GM21717 (cell line): Measurements from ENCODE around the gene PRELID2.
"Not testable (repeated sequence)": the region's sequence is repeated elsewhere in the genome, so short reads cannot be mapped to it uniquely, and the experiment has no call there.

Experiments used
- ATAC-seq: cut with Tn5 transposase; IDR thresholded peaks from one replicate; pipeline ENCODE4 v1.9.1; 2021; ENCODE audit warnings: mild to moderate bottlenecking, moderate library complexity; ENCODE audit not compliant: unreplicated experiment

Gene PRELID2

GRCh38 chr5:145840458-145841132, 5.5 kb upstream of the PRELID2 start:
- no peak for ATAC-seq

DNA sequence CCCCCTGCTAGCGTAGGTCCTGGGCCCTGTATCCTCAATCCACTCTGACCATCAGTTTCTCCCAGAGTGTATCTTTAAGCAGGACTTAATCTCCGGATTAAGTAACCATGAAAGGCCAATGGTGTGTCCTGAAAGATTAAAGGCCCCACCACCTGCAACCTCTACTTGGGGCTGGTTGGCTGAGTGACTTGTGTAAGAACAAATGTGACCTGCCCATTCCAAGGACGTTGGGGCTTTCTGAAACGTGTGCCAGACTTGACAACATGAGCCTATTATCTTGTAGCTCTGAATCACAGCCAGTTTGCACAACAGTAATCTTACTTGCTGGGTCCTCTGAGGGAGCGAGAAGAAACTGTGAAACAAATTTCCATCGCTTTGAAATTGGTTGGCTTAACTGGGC, 3.1 kb upstream of the PRELID2 start:
- no peak for ATAC-seq

DNA sequence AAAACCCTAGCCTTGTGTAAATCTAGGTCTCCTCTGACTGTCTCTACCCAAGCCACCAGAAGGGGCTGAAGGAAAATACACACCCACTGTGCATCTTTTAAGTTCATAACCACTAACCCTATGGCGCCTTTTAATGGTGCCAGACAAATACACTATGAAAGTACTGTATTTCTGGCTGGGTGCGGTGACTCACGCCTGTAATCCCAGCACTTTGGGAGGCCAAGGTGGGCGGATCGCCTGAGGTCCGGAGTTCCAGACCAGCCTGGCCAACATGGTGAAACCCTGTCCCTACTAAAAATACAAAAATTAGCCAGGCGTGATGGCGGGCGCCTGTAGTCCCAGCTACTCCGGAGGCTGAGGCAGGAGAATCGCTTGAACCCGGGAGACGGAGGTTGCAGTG, 1.1 kb upstream of the PRELID2 start:
- not testable (repeated sequence) for ATAC-seq

DNA sequence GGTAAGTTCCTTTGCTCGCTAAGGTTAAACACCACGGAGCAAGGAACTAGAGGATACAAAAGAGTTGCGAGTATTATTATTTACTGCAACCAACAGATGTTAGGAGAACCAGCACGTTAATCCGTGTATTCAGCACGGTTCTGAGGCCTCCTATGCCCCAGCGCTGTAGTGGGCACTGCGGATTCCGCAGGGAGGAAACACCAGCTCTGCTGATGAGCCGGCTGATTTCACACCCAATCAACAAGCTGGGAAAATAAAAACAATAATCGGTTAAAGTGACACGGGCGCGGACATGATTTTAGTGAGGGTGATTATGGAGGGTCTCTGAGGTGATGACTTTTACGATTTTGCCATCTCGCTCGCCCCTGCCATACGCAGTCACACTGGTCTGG, 702 bp upstream of the PRELID2 start:
- no peak for ATAC-seq

GRCh38 chr5:145834554-145834916, 607 bp downstream of the PRELID2 start:
- peak; percentile 4 for ATAC-seq

GRCh38 chr5:145833631-145834200, 1.4 kb downstream of the PRELID2 start:
- no peak for ATAC-seq

- ATAC-seq: no peak
These were observed 4.5 kb downstream of the PRELID2 start for GRCh38 chr5:145830594-145830993.

DNA sequence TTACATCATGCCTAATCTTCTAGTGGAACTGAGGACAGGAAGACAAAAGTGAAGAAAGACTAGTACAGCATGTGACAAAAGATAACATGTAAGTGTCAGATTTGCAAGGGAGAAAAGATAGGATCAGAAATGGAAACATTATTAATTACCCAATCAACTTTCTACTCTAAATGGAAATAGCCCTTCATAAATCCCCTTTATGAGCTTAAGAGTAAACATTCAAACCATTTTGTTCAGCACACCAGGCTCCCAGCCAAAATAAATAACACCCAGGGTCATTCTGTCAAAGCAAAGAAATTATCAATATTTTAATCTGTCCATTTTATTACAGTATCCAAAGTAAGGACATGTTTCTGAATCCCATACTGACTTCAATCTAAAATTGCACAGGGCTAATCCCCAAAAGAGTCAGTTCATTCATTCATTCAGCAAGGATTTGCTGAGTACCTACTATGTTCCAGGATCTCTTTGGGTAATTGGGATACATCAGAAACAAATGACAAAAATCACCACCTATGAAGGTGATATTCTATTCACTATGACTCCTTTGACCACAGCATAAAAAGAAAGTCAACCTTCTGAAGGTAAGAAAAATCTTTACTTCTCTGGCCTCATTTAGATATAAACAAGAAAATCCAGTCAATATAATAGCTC, 5.3 kb downstream of the PRELID2 start:
- ATAC-seq: no peak

DNA sequence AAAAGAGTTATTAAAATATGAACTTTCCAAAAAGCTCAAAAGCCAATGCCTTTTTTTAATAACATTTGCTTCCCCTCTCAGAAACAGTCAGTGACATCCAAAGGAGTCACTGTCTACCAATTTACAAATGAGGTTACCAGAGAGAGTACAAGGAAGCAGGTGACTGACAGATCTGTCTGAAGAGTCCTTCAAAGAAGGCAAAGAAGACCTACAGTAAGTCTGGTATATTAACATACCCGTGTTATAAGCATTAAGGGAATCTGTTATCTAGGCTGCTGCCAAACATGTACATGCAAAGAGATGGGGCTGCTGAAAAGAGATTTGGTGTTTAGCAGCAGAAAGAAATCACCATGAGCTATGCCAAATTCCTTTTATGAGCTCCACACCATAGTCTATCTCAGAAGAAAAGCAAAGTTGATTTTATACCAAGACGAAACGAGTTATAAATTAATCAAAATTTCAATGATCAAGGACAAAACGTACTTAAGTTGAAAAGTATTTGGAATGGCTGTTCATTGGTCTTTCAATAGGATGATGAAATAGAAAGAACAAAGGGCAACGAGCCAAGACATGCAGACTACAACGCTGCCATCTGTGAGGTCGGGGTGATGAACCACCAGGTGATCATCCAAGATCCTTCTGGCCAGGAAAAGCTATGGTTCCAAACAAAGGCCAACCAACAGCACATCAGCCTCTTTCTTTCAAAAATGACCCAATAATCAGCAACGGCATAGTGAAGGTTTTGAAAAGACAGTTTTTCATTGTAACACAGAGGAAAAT, 8.1 kb downstream of the PRELID2 start:
- ATAC-seq: no peak

DNA sequence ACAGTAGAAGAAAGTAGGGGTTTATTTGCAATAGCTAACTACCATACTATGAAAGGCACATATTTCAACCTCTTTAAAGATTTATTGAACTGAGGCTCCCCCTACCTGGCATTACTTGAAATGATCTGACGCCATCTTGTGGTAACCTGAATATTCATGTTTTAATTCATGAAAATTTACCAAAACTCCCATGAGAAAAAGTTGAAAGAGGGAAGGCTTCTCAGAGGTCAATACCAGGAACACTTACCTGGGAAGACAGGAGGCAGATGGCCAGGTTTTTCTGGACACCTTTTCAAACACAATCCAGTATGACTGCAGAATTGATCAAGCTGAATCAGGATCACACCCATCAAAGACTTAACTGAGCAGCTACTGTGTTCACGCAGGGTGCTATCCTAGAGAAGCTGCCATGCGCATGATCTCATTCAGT, 9.4 kb downstream of the PRELID2 start:
- peak; percentile 70 for ATAC-seq

- no peak for ATAC-seq
These were observed 11.1 kb downstream of the PRELID2 start for GRCh38 chr5:145824040-145824439.

- no peak for ATAC-seq
These were observed 16.5 kb downstream of the PRELID2 start for GRCh38 chr5:145818604-145819003.

DNA sequence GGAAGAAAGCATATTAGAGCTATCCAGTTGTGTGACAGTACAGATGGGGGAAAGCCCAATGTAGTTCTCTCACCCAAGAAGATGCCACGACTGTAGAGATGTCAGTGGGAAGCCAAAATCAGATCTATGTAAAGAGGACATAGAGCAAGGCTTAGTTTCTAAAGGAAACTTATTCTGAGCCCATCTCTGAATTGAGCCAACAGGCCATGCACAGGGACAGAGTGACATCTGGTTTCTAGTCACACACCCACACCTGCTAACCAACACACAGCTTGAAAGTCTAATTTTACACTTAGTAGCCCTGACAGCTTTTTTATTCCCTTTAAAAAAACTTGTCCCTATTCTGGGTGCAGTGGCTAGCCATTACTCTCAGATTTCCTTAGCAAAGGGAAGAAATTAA, 22.3 kb downstream of the PRELID2 start:
- no peak for ATAC-seq

DNA sequence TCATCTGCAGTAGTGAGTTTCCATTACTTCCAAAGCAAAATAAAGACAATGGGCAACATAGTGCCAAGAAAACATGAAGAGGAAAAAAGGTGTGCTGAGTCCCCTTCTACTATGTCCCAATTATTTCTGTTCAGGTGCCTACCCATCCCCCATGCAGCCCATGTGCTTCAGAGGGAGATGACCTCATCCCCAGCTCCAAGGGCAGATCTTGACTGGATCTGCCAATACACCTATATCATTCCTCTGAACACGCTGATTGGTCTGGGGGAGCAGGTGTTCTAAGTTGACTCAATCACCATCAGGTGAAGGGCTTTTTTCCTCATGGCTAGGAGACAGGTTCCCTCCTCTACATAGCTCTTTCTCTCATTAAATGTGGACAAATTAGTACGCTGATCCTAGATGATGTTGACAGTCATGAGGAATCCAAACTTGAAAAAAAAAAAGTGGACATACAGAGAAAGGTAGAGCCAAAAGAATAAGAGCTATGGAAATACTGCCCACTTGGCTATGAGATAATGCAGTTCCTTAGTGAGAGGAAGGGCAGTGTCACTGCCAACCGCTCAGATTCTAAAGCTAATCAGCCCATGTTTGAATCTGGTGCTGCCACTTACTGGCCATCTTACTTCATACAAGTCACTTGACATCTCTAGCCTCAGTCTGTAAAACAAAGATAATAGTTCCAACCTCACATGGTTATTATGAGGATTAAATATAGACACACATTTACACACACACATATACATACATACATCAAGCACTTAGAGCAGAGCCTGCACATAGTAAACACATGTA, 23.1 kb downstream of the PRELID2 start:
- no peak for ATAC-seq

DNA sequence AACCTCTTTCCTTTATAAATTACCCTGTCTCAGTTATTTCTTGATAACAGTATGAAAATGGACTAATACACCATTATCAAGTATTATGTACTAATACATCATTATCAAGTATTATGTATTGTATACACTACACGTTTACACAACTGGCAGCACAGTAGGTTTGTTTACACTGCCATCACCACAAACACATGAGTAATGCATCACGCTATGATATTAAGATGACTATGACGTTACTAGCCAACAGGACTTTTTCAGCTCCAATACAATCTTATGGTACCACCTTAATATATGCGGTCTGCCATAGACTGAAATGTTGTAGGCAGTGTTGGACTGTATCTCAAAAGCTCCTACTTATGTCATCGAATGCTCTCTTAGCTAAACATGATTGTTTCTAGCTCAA, 28.2 kb downstream of the PRELID2 start:
- ATAC-seq: no peak

- no peak for ATAC-seq
These were observed 29.3 kb downstream of the PRELID2 start for GRCh38 chr5:145805819-145806218.

GRCh38 chr5:145804701-145805100, 30.4 kb downstream of the PRELID2 start:
- ATAC-seq: no peak

DNA sequence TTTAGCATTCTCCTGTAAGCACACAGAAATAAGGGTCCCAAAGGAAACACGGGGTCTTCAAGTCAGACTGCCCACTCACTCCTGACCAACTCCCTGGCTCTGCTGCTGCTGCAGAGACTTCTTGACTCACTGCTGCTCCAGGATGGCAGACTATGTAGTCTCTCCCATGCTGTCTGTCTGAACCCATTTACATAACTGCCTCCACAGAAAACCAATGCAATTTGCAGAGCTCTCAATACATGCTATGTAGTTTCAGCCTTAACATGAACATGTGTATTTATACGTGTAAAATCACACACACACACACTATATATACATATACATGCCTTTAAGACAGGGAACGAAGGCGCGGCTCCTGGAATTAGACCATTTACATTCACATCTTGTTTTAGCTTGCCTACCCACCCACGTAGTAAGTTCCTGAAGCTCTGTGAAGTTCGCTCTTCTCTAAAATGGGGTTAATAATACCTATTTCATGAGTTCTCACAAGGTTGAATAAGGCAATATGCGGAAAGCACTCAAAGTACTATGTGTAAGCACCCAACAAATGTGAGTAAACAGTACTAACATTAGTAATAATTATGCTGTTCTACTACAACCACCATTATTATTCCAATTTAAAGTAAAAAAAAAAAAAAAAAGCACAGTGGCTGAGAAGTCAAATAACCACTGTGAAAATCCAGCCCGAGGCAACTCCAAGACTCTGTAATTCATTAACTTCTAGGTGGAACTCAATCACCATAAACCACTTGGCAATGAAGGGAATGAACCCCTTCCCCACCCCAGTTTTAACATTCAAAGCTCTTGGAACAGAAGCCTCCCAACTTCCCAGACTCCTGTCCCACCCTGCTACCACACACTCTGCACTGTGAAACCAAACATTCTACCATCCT, 31.8 kb downstream of the PRELID2 start:
- ATAC-seq: no peak

DNA sequence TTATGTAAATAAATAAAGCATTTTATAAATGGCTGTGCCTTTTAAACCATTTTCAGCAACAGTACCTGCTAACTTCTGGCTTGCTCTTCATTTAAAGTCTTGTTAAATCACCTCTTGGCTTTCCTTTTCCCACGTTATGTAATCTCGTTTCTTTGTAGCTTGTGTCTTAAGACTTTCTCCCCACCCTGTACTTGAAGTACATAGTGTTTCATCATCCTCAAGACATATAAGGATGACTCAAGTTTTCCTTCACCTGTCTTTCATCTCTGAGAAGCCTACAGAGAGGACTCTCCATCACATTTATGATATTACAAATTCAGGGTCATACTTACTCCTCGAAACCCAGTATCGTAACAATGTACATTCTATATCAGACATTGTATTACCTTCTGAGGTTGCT, 33.9 kb downstream of the PRELID2 start:
- no peak for ATAC-seq

- no peak for ATAC-seq
These were observed 35.0 kb downstream of the PRELID2 start for GRCh38 chr5:145800181-145800580.
